Stimulated activated CD4-positive, alpha-beta T cell treated with anti-CD3 and anti-CD28 coated beads, Interleukin-4, amount 100 ng/mL, for 4 hours (primary cell): ENCODE measurements around the gene DCAF6.
A peak's percentile ranks its signal among the peaks of the same experiment; 100 is the strongest.
"Not testable (repeated sequence)": the region's sequence is repeated elsewhere in the genome, so short reads cannot be mapped to it uniquely, and the experiment has no call there.

Experiments
- DNase-seq, 2 experiments: peaks; one replicate each; pipeline ENCODE4 v3.0.0-alpha.2; 2020

DCAF6 gene

GRCh38 chr1:167924543-167925231 lies 11.8 kb upstream of the DCAF6 start:
- no peak for DNase-seq

GRCh38 chr1:167926486-167926997 lies 9.9 kb upstream of the DCAF6 start:
- DNase-seq: no peak

- DNase-seq: no peak
Observed at GRCh38 chr1:167927046-167927754, 9.3 kb upstream of the DCAF6 start.

GRCh38 chr1:167928457-167928852 lies 8.0 kb upstream of the DCAF6 start:
- no peak for DNase-seq

- not testable (repeated sequence) for DNase-seq
Observed at GRCh38 chr1:167928919-167929318, 7.6 kb upstream of the DCAF6 start.

GRCh38 chr1:167929725-167930124 lies 6.8 kb upstream of the DCAF6 start:
- DNase-seq: no peak

- DNase-seq: no peak
Observed at GRCh38 chr1:167933788-167934187, 2.7 kb upstream of the DCAF6 start.

- no peak for DNase-seq
Observed at GRCh38 chr1:167934426-167935215, 1.9 kb upstream of the DCAF6 start.

- DNase-seq: peak in 1 of 2 experiments; percentile 7
Observed at GRCh38 chr1:167935216-167936067, 1.0 kb upstream of the DCAF6 start.

GRCh38 chr1:167936930-167937708 lies 636 bp downstream of the DCAF6 start, which contains the start of gene MPC2:
Gene MPC2 (minus strand): TSS chr1:167937072. CDS start chr1:167935841, 1,231 bp downstream.
- peak; percentile 48 to 61 for DNase-seq

GRCh38 chr1:167937709-167938010 lies 1.2 kb downstream of the DCAF6 start:
- no peak for DNase-seq

- no peak for DNase-seq
Observed at GRCh38 chr1:167938080-167938636, 1.7 kb downstream of the DCAF6 start.

GRCh38 chr1:167940264-167940663 lies 3.8 kb downstream of the DCAF6 start:
- DNase-seq: no peak

- no peak for DNase-seq
Observed at GRCh38 chr1:167943541-167943940, 7.1 kb downstream of the DCAF6 start.

GRCh38 chr1:167947733-167948132 lies 11.2 kb downstream of the DCAF6 start:
- no peak for DNase-seq

- no peak for DNase-seq
Observed at GRCh38 chr1:167949785-167950184, 13.3 kb downstream of the DCAF6 start.

GRCh38 chr1:167950569-167950968 lies 14.1 kb downstream of the DCAF6 start:
- no peak for DNase-seq

- no peak for DNase-seq
Observed at GRCh38 chr1:167955915-167956314, 19.4 kb downstream of the DCAF6 start.

- no peak for DNase-seq
Observed at GRCh38 chr1:167957710-167958109, 21.2 kb downstream of the DCAF6 start.

- DNase-seq: no peak
Observed at GRCh38 chr1:167964646-167965045, 28.2 kb downstream of the DCAF6 start.

GRCh38 chr1:167966050-167966449 lies 29.6 kb downstream of the DCAF6 start:
- DNase-seq: no peak
